Small intestine (tissue), 7 donors: ENCODE results near the gene EWSR1. TPM values are rescaled to one million over a fixed set of nuclear protein-coding genes. Genes with fewer than 3 reads are reported as not detected.

Experiments
- DNase-seq, 2 donors: peaks; one replicate each; pipeline versions ENCODE4 v3.0.0 to v3.0.0-alpha.2; 2013
- FAIRE-seq: peaks from 2 replicates; lab custom pipeline; 2012; peaks lifted over from hg19 to GRCh38; lab: Jason Lieb, UNC
- H3K27ac ChIP-seq, 3 donors: one replicate each; pipeline ENCODE4 v1.5.1; 2013; ENCODE audit warnings: low read length in 2 of 3, mild to moderate bottlenecking in 2 of 3, control low read depth in 1 of 3, inconsistent platforms in 1 of 3, low read depth in 1 of 3, moderate library complexity in 1 of 3
- H3K27me3 ChIP-seq, 3 donors: one replicate each; pipeline ENCODE4 v1.6.1; 2013; ENCODE audit warnings: low read length in 3 of 3, inconsistent platforms in 1 of 3; ENCODE audit not compliant: control insufficient read depth in 3 of 3, insufficient read depth in 3 of 3
- H3K36me3 ChIP-seq, 3 donors: one replicate each; pipeline ENCODE4 v1.6.1; 2013; ENCODE audit warnings: low read length in 3 of 3, inconsistent platforms in 1 of 3, low read depth in 1 of 3, mild to moderate bottlenecking in 1 of 3, moderate library complexity in 1 of 3; ENCODE audit not compliant: control insufficient read depth in 3 of 3, insufficient read depth in 2 of 3
- H3K4me1 ChIP-seq, 3 donors: one replicate each; pipeline ENCODE4 v1.6.1; 2013; ENCODE audit warnings: low read length in 2 of 3, inconsistent platforms in 1 of 3, low read depth in 1 of 3, mild to moderate bottlenecking in 1 of 3, moderate library complexity in 1 of 3; ENCODE audit not compliant: control insufficient read depth in 3 of 3, insufficient read depth in 2 of 3
- H3K4me3 ChIP-seq, 3 donors: one replicate each; pipeline ENCODE4 v1.5.1; 2013; ENCODE audit warnings: low read length in 3 of 3, control low read depth in 1 of 3, inconsistent platforms in 1 of 3, low read depth in 1 of 3, mild to moderate bottlenecking in 1 of 3, moderate library complexity in 1 of 3
- H3K9me3 ChIP-seq, 2 donors: one replicate each; pipeline ENCODE4 v1.6.1; 2013; ENCODE audit warnings: low read depth in 1 of 2, low read length in 1 of 2; ENCODE audit not compliant: control insufficient read depth in 2 of 2, insufficient read depth in 1 of 2
- WGBS, 3 donors: extraction: QIAGEN DNeasy Blood & Tissue Kit; methylation state at CpG; one replicate each; pipeline ENCODE4 v1.1.7; 2013; 5-methylcytosine and 5-hydroxymethylcytosine counted together
- polyA plus RNA-seq, 4 donors: library from polyadenylated mRNA; stranded (reverse) in 3 of 4; unstranded in 1 of 4; fragments of 200-250 nt in 3 of 4; fragments of 120-200 nt in 1 of 4; gene quantifications; one replicate each; pipeline versions ENCODE4 v1.2.1 to v1.2.3, GENCODE V29; 2013
- donor health status: healthy with polysubstance abuse.
- donor health status: control.
- donor health status: control.
- donor health status: Bipolar disorder and iron deficiency.
- donor health status: healthy.

Gene EWSR1
- polyA plus RNA-seq, 4 donors: 145 to 245 (median 186) TPM

DNA sequence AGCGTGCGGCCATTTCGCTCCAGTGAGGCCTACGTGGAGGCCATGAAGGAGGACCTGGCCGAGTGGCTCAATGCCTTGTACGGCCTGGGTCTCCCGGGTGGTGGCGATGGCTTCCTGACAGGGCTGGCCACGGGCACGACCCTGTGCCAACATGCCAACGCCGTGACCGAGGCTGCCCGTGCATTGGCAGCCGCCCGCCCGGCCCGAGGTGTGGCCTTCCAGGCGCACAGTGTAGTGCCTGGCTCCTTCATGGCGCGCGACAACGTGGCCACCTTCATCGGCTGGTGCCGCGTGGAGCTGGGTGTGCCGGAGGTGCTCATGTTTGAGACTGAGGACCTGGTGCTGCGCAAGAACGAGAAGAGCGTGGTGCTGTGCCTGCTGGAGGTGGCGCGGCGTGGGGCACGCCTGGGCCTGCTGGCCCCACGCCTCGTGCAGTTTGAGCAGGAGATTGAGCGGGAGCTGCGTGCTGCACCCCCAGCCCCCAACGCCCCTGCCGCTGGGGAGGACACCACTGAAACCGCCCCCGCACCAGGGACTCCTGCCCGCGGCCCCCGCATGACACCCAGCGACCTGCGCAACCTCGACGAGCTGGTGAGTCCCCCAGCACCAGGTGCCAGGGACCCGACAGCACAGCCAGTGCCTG, 40.2 kb downstream of the EWSR1 start:
- peak overlapping the region in 1 of 3 donors; percentile 61 for H3K27ac ChIP-seq
- H3K36me3 ChIP-seq: peaks cover 0 to 13% (median 0%) of the 10 kb centered on the region in 3 donors
- DNase-seq (no peak), FAIRE-seq (no peak)
- H3K9me3 ChIP-seq: no peaks in the 10 kb centered on the region
- peaks cover 0 to 7% (median under 1%) of the 10 kb centered on the region in 3 donors for H3K27me3 ChIP-seq
- H3K4me3 ChIP-seq: peak overlapping the region in 1 of 3 donors; percentile 77
- WGBS, 3 donors: 71 to 81% (median 81%) methylated on average over 46 to 50 of the region's 50 CpGs
- H3K4me1 ChIP-seq: peaks cover 5 to 48% (median 12%) of the 10 kb centered on the region in 3 donors

DNA sequence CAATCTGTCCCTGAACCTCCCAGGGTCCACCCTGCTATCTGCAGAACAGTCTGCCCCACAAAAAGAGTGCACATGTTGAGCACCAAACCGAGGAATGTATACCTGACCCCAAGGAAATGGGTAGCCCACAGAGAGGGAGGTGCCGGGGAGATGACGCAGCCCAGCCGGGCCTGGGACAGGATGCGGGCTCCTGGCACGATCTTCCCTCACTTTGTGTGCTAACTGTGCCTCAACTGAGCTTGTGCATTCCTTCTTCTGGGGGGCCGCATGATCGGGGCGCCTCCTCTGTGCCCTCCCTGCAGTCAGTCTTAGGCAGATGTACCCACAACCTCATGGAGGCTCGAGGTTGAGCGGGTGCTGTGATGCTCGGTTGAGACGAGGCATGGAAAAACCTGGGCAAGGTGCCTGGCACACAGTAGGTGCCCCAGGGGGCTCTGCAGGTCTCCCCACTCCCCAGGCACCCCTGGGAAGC, 40.8 kb downstream of the EWSR1 start:
- no peak for FAIRE-seq
- H3K4me1 ChIP-seq: peaks cover 7 to 50% (median 16%) of the 10 kb centered on the region in 3 donors

GRCh38 chr22:29309332-29310064, 41.4 kb downstream of the EWSR1 start:
- whole genome bisulfite sequencing, 3 donors: 42 to 68% (median 62%) methylated on average over 18 to 21 of the region's 21 CpGs
- H3K9me3 ChIP-seq: no peaks in the 10 kb centered on the region
- DNase-seq: peak; percentile 32 to 73
- peak overlapping the region in 1 of 3 donors; percentile 12 for H3K4me3 ChIP-seq
- H3K36me3 ChIP-seq: peaks cover 0 to 10% (median 0%) of the 10 kb centered on the region in 3 donors
- peaks cover 7 to 19% (median 9%) of the 10 kb centered on the region in 3 donors for H3K27me3 ChIP-seq
- FAIRE-seq: no peak
- peak overlapping the region in 1 of 3 donors; percentile 61 for H3K27ac ChIP-seq
- H3K4me1 ChIP-seq: peaks cover 7 to 57% (median 18%) of the 10 kb centered on the region in 3 donors

More for the DNA sequence above, 40.8 kb downstream of the EWSR1 start:
- Histone ChIP-seq H3K9me3 (no peaks in the 10 kb centered on the region), H3K27ac (peak overlapping the region in 1 of 3 donors; percentile 61), H3K4me3 (peak overlapping the region in 1 of 3 donors; percentile 12), H3K36me3 (peaks cover 0 to 10% (median 0%) of the 10 kb centered on the region in 3 donors), H3K27me3 (peaks cover 3 to 12% (median 6%) of the 10 kb centered on the region in 3 donors)
- DNase-seq: peak in 1 of 2 donors; percentile 11
- 55 to 56% (median 56%) methylated on average over 11 to 13 of the region's 13 CpGs for WGBS, 3 donors

DNA sequence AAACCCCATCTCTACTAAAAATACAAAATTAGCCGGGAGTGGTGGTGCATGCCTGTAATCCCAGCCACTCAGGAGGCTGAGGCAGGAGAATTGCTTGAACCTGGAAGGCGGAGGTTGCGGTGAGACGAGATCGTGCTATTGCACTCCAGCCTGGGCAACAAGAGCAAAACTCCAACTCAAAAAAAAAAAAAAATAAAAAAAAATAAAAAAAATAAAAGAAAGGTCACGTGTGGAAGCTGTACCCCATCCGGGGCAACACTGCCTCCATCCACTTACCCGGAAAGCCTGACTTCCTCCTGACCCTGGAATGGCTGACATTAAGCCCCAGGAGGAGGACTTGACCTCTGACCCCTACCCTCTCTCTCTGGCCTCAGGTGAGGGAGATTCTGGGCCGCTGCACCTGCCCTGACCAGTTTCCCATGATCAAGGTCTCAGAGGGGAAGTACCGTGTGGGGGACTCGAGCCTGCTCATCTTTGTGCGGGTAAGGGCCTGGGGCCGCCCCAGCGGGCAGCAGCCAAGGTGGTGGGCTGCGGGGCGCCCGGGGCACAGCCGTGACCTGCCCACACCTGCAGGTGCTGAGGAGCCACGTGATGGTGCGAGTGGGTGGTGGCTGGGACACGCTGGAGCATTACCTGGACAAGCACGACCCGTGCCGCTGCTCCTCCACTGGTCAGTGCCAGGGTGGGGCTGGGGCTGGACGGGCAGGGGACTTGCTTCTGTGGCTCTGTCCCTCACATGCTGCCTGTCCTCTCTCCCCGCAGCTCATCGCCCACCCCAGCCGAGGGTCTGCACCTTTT, 42.2 kb downstream of the EWSR1 start:
- 45 to 64% (median 51%) methylated on average over 22 to 28 of the region's 28 CpGs for WGBS, 3 donors
- FAIRE-seq (no peak), DNase-seq (peak in 1 of 2 donors; percentile 12)
- peak overlapping the region in 1 of 3 donors; percentile 61 for H3K27ac ChIP-seq
- H3K36me3 ChIP-seq: peaks cover 0 to 10% (median 0%) of the 10 kb centered on the region in 3 donors
- no peak overlapping the region for H3K4me3 ChIP-seq
- peaks cover 7 to 60% (median 18%) of the 10 kb centered on the region in 3 donors for H3K4me1 ChIP-seq
- H3K27me3 ChIP-seq: peaks cover 10 to 23% (median 14%) of the 10 kb centered on the region in 3 donors
- H3K9me3 ChIP-seq: no peaks in the 10 kb centered on the region

GRCh38 chr22:29310863-29311339, 42.8 kb downstream of the EWSR1 start:
- H3K9me3 ChIP-seq: no peaks in the 10 kb centered on the region
- H3K36me3 ChIP-seq: peaks cover 0 to 10% (median 0%) of the 10 kb centered on the region in 3 donors
- no peak for FAIRE-seq
- DNase-seq: peak; percentile 76 to 93
- H3K4me1 ChIP-seq: peaks cover 7 to 61% (median 18%) of the 10 kb centered on the region in 3 donors
- 12 to 15% (median 15%) methylated on average over 16 to 18 of the region's 18 CpGs for WGBS, 3 donors
- peak overlapping the region in 1 of 3 donors; percentile 82 for H3K27ac ChIP-seq
- peaks cover 10 to 26% (median 14%) of the 10 kb centered on the region in 3 donors for H3K27me3 ChIP-seq
- H3K4me3 ChIP-seq: no peak overlapping the region

GRCh38 chr22:29311464-29312217, 43.6 kb downstream of the EWSR1 start:
- Histone ChIP-seq H3K27ac (peak overlapping the region in 1 of 3 donors; percentile 82), H3K36me3 (peaks cover 0 to 10% (median 0%) of the 10 kb centered on the region in 3 donors), H3K4me3 (no peak overlapping the region), H3K27me3 (peaks cover 10 to 34% (median 19%) of the 10 kb centered on the region in 3 donors), H3K4me1 (peaks cover 7 to 55% (median 18%) of the 10 kb centered on the region in 3 donors), H3K9me3 (no peaks in the 10 kb centered on the region)
- FAIRE-seq (no peak), DNase-seq (no peak)
- WGBS, 3 donors: 69 to 85% (median 76%) methylated on average over 43 to 50 of the region's 50 CpGs
